Esophagus mucosa (tissue), 1 donor: ENCODE measurements around the gene WEE1. TPM values are rescaled to one million over a fixed set of nuclear protein-coding genes. Genes with fewer than 3 reads are reported as not detected.

Source experiments
- ATAC-seq: fragments of 200-7000 bp; cut with Tn5 transposase; one replicate; pipeline ENCODE4 v1.9.1; 2020
- total RNA-seq: library from RNA; stranded (reverse); gene quantifications from one replicate; pipeline ENCODE4 v1.2.4, GENCODE V29; 2023
- donor health status: DM: yes; HTN: yes; CAD: no.

The WEE1 gene
- total RNA-seq, 1 donor from 2014 or later: 18.4 TPM

- ATAC-seq: no peak
These were observed 51.0 kb downstream of the WEE1 start for GRCh38 chr11:9624448-9624847.

- ATAC-seq: no peak
These were observed 51.7 kb downstream of the WEE1 start for GRCh38 chr11:9625162-9625561.

- ATAC-seq: no peak
These were observed 52.3 kb downstream of the WEE1 start for GRCh38 chr11:9625728-9626127.

- ATAC-seq: no peak
These were observed 53.3 kb downstream of the WEE1 start for GRCh38 chr11:9626496-9627394.

- no peak for ATAC-seq
These were observed 55.6 kb downstream of the WEE1 start for GRCh38 chr11:9629064-9629463.

- no peak for ATAC-seq
These were observed 60.2 kb downstream of the WEE1 start for GRCh38 chr11:9633679-9634078.

GRCh38 chr11:9636691-9637090, 63.2 kb downstream of the WEE1 start:
- ATAC-seq: no peak

GRCh38 chr11:9639099-9639498, 65.6 kb downstream of the WEE1 start:
- peak; percentile 39 for ATAC-seq

Other genes with a start within 250 kb of the WEE1 start
- gene IPO7, start 189.0 kb upstream of the WEE1 start, total RNA-seq: 72.1 TPM
- gene ZNF143, start 112.7 kb upstream of the WEE1 start, total RNA-seq: 12.6 TPM
- 13.5 TPM for gene SWAP70, start 90.4 kb downstream of the WEE1 start, total RNA-seq